IMR-90 (cell line): ENCODE data around the gene FADS1.

ENCODE experiments used
- CEBPB ChIP-seq: IDR thresholded peaks from 2 replicates; pipeline ENCODE4 v1.6.1; 2012; ENCODE audit warnings: low read depth, low read length, improper control_type of control experiment
- CHD1 ChIP-seq: IDR thresholded peaks from 2 replicates; pipeline ENCODE4 v1.6.1; 2012; ENCODE audit warnings: low read depth, low read length, improper control_type of control experiment
- FOS ChIP-seq: fragments of 150-350 bp; IDR thresholded peaks from 2 replicates; pipeline ENCODE4 v1.6.1; 2016; ENCODE audit warnings: low read depth, low read length
- MAFK ChIP-seq: IDR thresholded peaks from 2 replicates; pipeline ENCODE4 v1.6.1; 2012; ENCODE audit warnings: low read depth, low read length, improper control_type of control experiment
- MAZ ChIP-seq: IDR thresholded peaks from 2 replicates; pipeline ENCODE4 v1.6.1; 2012; ENCODE audit warnings: low read depth, mild to moderate bottlenecking, low read length, improper control_type of control experiment, moderate library complexity, borderline replicate concordance
- MXI1 ChIP-seq: IDR thresholded peaks from 2 replicates; pipeline ENCODE4 v1.6.1; 2012; ENCODE audit warnings: low read depth, mild to moderate bottlenecking, low read length, moderate library complexity, borderline replicate concordance
- NFE2L2 ChIP-seq: fragments of 150-350 bp; IDR thresholded peaks from 2 replicates; pipeline ENCODE4 v1.6.1; 2016; ENCODE audit warnings: low read depth, mild to moderate bottlenecking, low read length
- POLR2A ChIP-seq: IDR thresholded peaks from 2 replicates; pipeline ENCODE4 v1.6.1; 2012; ENCODE audit warnings: mild to moderate bottlenecking, low read depth, low read length
- RAD21 ChIP-seq: IDR thresholded peaks from 2 replicates; pipeline ENCODE4 v1.6.1; 2012; ENCODE audit warnings: low read length, improper control_type of control experiment
- RFX5 ChIP-seq: IDR thresholded peaks from 2 replicates; pipeline ENCODE4 v1.8.0; 2012; ENCODE audit warnings: low read depth, mild to moderate bottlenecking, low read length, moderate library complexity
- SMC3 ChIP-seq: fragments of 150-350 bp; IDR thresholded peaks from 2 replicates; pipeline ENCODE4 v1.6.1; 2016; ENCODE audit warnings: low read depth, mild to moderate bottlenecking, antibody characterized with exemption, low read length, moderate library complexity
- TF ChIP-seq, protein P1 (sequence below): conservative IDR thresholded peaks from 2 replicates; pipeline ENCODE4 v1.5.1; 2012; ENCODE audit warnings: mild to moderate bottlenecking, low read depth, low read length, improper control_type of control experiment
- TF ChIP-seq, protein P2 (sequence below): fragments of 150-350 bp; IDR thresholded peaks from 2 replicates; pipeline ENCODE4 v1.6.1; 2017; ENCODE audit warnings: mild to moderate bottlenecking, antibody characterized with exemption, low read length, low read depth

DNA sequence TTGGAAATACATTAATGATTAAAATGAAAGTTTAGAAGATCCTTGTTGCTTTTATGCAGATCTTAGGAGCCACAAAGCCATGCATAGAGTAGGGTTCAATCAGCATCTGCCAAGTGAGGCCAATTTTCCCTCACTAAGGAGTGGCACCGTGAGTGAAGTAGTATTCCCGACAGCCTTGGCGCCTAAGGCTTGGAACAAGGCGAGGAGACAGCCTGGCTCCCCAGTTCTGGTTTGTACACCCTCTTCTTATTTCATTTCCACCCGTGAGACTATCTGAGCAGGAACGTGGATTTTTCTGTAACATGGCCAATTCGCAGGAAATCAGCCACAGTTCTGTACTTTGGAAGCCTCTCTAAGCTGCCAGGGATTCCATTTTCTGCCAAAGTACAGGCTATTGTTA is 33.9 kb upstream of the FADS1 start:
- TF ChIP-seq, protein P1, sequence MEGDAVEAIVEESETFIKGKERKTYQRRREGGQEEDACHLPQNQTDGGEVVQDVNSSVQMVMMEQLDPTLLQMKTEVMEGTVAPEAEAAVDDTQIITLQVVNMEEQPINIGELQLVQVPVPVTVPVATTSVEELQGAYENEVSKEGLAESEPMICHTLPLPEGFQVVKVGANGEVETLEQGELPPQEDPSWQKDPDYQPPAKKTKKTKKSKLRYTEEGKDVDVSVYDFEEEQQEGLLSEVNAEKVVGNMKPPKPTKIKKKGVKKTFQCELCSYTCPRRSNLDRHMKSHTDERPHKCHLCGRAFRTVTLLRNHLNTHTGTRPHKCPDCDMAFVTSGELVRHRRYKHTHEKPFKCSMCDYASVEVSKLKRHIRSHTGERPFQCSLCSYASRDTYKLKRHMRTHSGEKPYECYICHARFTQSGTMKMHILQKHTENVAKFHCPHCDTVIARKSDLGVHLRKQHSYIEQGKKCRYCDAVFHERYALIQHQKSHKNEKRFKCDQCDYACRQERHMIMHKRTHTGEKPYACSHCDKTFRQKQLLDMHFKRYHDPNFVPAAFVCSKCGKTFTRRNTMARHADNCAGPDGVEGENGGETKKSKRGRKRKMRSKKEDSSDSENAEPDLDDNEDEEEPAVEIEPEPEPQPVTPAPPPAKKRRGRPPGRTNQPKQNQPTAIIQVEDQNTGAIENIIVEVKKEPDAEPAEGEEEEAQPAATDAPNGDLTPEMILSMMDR, result no peak
- TF ChIP-seq POLR2A (no peak), MAFK (no peak), RFX5 (no peak), NFE2L2 (no peak), SMC3 (no peak), CHD1 (no peak), MXI1 (no peak), CEBPB (no peak), RAD21 (no peak), FOS (no peak), MAZ (no peak)
- TF ChIP-seq, protein P2, sequence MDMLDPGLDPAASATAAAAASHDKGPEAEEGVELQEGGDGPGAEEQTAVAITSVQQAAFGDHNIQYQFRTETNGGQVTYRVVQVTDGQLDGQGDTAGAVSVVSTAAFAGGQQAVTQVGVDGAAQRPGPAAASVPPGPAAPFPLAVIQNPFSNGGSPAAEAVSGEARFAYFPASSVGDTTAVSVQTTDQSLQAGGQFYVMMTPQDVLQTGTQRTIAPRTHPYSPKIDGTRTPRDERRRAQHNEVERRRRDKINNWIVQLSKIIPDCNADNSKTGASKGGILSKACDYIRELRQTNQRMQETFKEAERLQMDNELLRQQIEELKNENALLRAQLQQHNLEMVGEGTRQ, result no peak
